ENCODE results near the gene SNAPC2. TPM values are rescaled to one million over a fixed set of nuclear protein-coding genes. Genes with fewer than 3 reads are reported as not detected.
"Not testable (repeated sequence)": the region's sequence is repeated elsewhere in the genome, so short reads cannot be mapped to it uniquely, and the experiment has no call there.

The SNAPC2 gene
- total and polyA plus RNA-seq, 8 donors, result 4.9 to 12.0 (median 8.0) TPM

DNA sequence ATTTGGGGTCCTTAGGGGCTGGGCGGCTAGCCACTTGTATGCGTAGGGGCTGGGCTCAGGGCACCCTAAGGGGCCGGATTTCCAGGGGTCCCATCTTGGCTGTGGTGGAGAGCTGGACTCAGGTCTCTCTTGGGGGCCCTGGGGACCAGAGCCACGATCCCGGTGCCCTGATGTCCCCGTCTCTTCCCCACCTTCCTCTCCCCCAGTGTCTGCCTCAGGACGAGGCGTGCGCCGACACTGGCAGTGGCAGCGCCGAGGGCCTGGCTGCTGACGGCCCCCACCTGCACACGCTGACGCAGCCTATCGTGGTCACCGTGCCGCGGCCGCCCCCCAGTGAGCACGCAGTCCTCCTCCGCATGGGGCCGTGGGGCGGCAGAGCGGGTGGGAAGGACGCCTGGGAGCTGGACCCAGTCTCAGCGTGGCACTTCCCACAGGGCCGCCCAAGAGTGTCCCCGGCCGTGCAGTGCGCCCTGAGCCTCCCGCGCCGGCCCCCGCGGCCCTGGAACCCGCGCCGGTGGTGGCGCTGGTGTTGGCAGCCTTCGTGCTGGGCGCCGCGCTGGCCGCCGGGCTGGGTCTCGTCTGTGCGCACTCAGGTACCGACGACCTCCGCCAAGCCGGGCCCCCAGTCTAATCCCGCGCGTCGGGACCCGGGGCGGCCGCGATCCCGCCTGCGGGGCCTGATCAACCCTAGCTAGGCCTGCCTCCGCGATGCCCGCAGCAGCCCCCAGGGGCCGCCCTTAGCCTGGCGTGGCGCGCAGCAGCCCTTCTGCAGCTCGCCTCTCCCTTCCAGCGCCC is 2.7 kb upstream of the SNAPC2 start:
- DNase-seq, result peak in 4 of 6 donors; percentile 18 to 87 (median 74)
- no peak overlapping the region for H3K27ac ChIP-seq
- H3K27me3 ChIP-seq, result peaks cover 0 to 6% (median 0%) of the 10 kb centered on the region in 4 donors
- WGBS, 2 donors, result 4 to 7% methylated on average over 47 to 71 of the region's 71 CpGs
- H3K9me3 ChIP-seq, result no peaks in the 10 kb centered on the region
- H3K4me1 ChIP-seq, result peaks cover 6 to 18% (median 13%) of the 10 kb centered on the region in 3 donors
- peak overlapping the region in 3 of 4 donors; percentile 4 to 38 (median 31) for H3K4me3 ChIP-seq
- ATAC-seq, result no peak
- peaks cover 0 to 4% (median 3%) of the 10 kb centered on the region in 3 donors for H3K36me3 ChIP-seq
- TF ChIP-seq CTCF (IDR thresholded peaks at IDR 0.05), result peak in 2 of 4 donors; percentile 9 to 33
- no peak for FAIRE-seq
- intact Hi-C loops (cut with DNase I), result no loop called here

GRCh38 chr19:7918062-7918614 is 2.0 kb upstream of the SNAPC2 start:
- ATAC-seq; FAIRE-seq; DNase-seq; H3K27me3 ChIP-seq; H3K36me3 ChIP-seq; intact Hi-C loops (cut with DNase I); H3K27ac ChIP-seq; H3K9me3 ChIP-seq: not testable (repeated sequence)
- 43% methylated on average over 28 to 29 of the region's 29 CpGs for WGBS, 2 donors
- H3K4me3 ChIP-seq, result peak overlapping the region in 3 of 4 donors; percentile 4 to 38 (median 31)
- peaks cover 6 to 18% (median 13%) of the 10 kb centered on the region in 3 donors for H3K4me1 ChIP-seq

- H3K4me3 ChIP-seq, result peak overlapping the region in 1 of 4 donors; percentile 57
These were observed 1.3 kb upstream of the SNAPC2 start for GRCh38 chr19:7918615-7919421.

GRCh38 chr19:7920519-7921301 is 572 bp downstream of the SNAPC2 start:
- Histone ChIP-seq H3K4me3 (peak overlapping the region; percentile 56 to 88 (median 57)), H3K27me3 (peaks cover 0 to 4% (median 0%) of the 10 kb centered on the region in 4 donors), H3K4me1 (peaks cover 6 to 27% (median 21%) of the 10 kb centered on the region in 3 donors), H3K36me3 (peaks cover 0 to 6% (median 0%) of the 10 kb centered on the region in 3 donors), H3K27ac (peak overlapping the region; percentile 51 to 84 (median 79)), H3K9me3 (no peaks in the 10 kb centered on the region)
- no peak for TF ChIP-seq CTCF (IDR thresholded peaks at IDR 0.05)
- 3% methylated on average over 38 to 62 of the region's 62 CpGs for WGBS, 2 donors
- intact Hi-C loops (cut with DNase I), result loop anchor here in 2 of 3 donors (5.0 to 10.0 kb wide), 2 partner anchors 66 to 68 kb away; no protein-coding TSS in a partner anchor
- FAIRE-seq (no peak), ATAC-seq (peak; percentile 80 to 88 (median 84)), DNase-seq (peak; percentile 96 to 100 (median 99))

More at GRCh38 chr19:7918615-7919421, 1.3 kb upstream of the SNAPC2 start:
- Histone ChIP-seq H3K27ac (no peak overlapping the region), H3K36me3 (peaks cover 0 to 6% (median 0%) of the 10 kb centered on the region in 3 donors), H3K4me1 (peaks cover 6 to 18% (median 13%) of the 10 kb centered on the region in 3 donors), H3K27me3 (peaks cover 0 to 6% (median 0%) of the 10 kb centered on the region in 4 donors), H3K9me3 (no peaks in the 10 kb centered on the region)
- DNase-seq, result peak in 2 of 6 donors; percentile 53 to 83
- intact Hi-C loops (cut with DNase I), result no loop called here
- TF ChIP-seq CTCF (IDR thresholded peaks at IDR 0.05), result no peak
- 55 to 62% methylated on average over 42 of the region's 42 CpGs for WGBS, 2 donors
- ATAC-seq, result no peak
- FAIRE-seq, result no peak
